ENCODE data around the gene RPS25. TPM values are rescaled to one million over a fixed set of nuclear protein-coding genes. Genes with fewer than 3 reads are reported as not detected.

The RPS25 gene
- total and polyA plus RNA-seq, 4 donors = 228 to 499 (median 385) TPM

DNA sequence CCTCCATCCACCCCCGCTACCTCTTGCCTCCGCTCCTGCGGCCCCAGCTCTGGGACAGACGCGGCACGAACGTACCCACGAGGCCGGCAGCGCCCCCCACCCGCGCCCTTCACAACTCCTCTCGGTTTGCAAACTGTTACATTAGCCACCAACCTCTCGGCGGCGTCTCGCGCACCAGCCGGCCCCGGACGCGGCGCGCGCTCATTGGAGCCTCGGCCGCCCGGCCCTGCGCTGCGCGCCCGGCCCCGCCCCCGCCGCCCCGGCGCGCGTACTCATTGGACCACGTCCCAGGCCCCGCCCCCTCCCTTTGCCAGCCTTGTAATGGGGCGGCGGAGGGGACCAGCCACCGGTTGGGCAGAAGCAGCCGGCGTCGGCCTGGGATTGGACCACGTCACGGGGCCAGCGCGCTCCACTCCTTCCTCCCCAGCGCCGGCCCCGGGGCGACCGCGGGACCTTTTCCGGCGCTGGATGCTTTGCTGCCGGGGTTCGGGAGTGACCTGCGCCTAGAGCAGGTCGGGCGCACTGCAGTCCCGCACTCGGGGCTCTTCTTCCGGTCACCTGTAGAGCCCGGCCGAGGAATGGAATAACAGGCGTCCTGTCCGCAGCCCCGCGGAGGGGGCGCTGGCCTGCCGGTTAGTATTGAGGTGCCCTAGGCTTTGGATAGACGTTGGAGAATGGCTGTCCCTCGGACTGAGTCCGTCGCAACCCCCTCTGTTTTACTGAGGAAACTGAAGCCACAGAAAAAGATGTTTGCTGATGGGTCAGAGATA is 39.0 kb upstream of the RPS25 start, which contains the start of gene HYOU1 (continued):
- TF ChIP-seq EGR1 (IDR thresholded peaks at IDR 0.05; ENCODE audit: low read depth in 2 of 2) (peak in 1 of 2 donors; percentile 28), GABPA (IDR thresholded peaks at IDR 0.05 in 1 of 2, conservative IDR thresholded peaks at IDR 0.05 in 1 of 2) (peak in 1 of 2 donors; percentile 87), SP1 (IDR thresholded peaks at IDR 0.05) (peak; percentile 82), FOXA1 (IDR thresholded peaks at IDR 0.05) (no peak), YY1 (IDR thresholded peaks at IDR 0.05) (peak; percentile 82), TAF1 (conservative IDR thresholded peaks at IDR 0.05) (peak; percentile 68)
- TF ChIP-seq, protein P1, sequence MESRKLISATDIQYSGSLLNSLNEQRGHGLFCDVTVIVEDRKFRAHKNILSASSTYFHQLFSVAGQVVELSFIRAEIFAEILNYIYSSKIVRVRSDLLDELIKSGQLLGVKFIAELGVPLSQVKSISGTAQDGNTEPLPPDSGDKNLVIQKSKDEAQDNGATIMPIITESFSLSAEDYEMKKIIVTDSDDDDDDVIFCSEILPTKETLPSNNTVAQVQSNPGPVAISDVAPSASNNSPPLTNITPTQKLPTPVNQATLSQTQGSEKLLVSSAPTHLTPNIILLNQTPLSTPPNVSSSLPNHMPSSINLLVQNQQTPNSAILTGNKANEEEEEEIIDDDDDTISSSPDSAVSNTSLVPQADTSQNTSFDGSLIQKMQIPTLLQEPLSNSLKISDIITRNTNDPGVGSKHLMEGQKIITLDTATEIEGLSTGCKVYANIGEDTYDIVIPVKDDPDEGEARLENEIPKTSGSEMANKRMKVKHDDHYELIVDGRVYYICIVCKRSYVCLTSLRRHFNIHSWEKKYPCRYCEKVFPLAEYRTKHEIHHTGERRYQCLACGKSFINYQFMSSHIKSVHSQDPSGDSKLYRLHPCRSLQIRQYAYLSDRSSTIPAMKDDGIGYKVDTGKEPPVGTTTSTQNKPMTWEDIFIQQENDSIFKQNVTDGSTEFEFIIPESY (IDR thresholded peaks at IDR 0.05) = no peak
- TF ChIP-seq, protein P2, sequence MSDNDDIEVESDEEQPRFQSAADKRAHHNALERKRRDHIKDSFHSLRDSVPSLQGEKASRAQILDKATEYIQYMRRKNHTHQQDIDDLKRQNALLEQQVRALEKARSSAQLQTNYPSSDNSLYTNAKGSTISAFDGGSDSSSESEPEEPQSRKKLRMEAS (IDR thresholded peaks at IDR 0.05) = no peak

DNA sequence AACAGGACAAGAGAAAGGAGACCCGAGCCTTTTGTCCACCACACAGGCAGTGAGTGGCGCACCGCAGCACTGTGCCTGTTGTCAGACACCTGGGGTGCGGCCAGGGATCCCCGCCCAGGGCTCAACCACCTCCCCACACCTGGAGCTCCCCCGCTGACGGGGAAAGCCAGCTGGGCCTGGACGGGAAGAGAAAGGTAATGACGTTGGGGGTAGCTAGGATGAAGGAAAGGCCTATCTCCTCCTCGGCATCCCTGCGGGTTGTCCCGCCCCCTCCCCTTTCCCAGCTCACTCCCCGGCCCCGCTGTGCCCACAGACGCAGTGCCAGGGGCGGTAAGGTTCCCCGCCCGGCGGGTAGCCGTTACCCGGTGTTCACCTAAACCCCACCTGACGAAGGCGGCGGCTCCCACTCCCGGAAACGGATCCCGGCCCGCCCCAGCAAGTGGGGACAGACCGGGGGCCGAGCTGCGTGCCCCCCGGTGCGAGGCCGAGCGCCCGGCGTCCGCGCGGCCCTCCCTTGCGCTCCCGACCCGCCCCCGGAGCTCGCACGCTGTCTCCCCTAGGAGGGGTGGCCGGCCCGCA is 38.4 kb upstream of the RPS25 start:
- Histone ChIP-seq H3K27ac (ENCODE audit: low read depth in 1 of 2, low read length in 2 of 2) (peak overlapping the region; percentile 79 to 81), H3K4me1 (ENCODE audit: control insufficient read depth in 4 of 4, insufficient read depth in 4 of 4, low read length in 3 of 4) (peaks cover 0 to 23% (median 16%) of the 10 kb centered on the region in 4 donors), H3K9me3 (ENCODE audit: control insufficient read depth in 4 of 4, low read length in 3 of 4) (no peaks in the 10 kb centered on the region), H3K4me3 (ENCODE audit: low read depth in 1 of 3, low read length in 3 of 3) (peak overlapping the region; percentile 88 to 94 (median 90)), H3K9ac (ENCODE audit: low read depth in 1 of 2, low read length in 2 of 2) (peak overlapping the region; percentile 39 to 75), H3K27me3 (ENCODE audit: control insufficient read depth in 4 of 4, insufficient read depth in 4 of 4, low read length in 3 of 4) (no peaks in the 10 kb centered on the region), H3K36me3 (ENCODE audit: control insufficient read depth in 4 of 4, insufficient read depth in 3 of 4, low read depth in 1 of 4, low read length in 3 of 4) (peaks cover 20 to 37% (median 32%) of the 10 kb centered on the region in 4 donors)
- TF ChIP-seq, protein P1 (IDR thresholded peaks at IDR 0.05) = no peak
- TF ChIP-seq RXRA (IDR thresholded peaks at IDR 0.05) (no peak), NR2F2 (IDR thresholded peaks at IDR 0.05) (no peak), YY1 (IDR thresholded peaks at IDR 0.05) (no peak), GABPA (IDR thresholded peaks at IDR 0.05 in 1 of 2, conservative IDR thresholded peaks at IDR 0.05 in 1 of 2) (no peak), RAD21 (IDR thresholded peaks at IDR 0.05) (no peak), FOXA1 (IDR thresholded peaks at IDR 0.05) (no peak), SP1 (IDR thresholded peaks at IDR 0.05) (no peak), HNF4A (conservative IDR thresholded peaks at IDR 0.05) (no peak), EGR1 (IDR thresholded peaks at IDR 0.05; ENCODE audit: low read depth in 2 of 2) (no peak), TAF1 (conservative IDR thresholded peaks at IDR 0.05) (no peak), HNF4G (IDR thresholded peaks at IDR 0.05) (no peak), FOXA2 (IDR thresholded peaks at IDR 0.05) (no peak), JUND (IDR thresholded peaks at IDR 0.05) (no peak)
- TF ChIP-seq, protein P3, sequence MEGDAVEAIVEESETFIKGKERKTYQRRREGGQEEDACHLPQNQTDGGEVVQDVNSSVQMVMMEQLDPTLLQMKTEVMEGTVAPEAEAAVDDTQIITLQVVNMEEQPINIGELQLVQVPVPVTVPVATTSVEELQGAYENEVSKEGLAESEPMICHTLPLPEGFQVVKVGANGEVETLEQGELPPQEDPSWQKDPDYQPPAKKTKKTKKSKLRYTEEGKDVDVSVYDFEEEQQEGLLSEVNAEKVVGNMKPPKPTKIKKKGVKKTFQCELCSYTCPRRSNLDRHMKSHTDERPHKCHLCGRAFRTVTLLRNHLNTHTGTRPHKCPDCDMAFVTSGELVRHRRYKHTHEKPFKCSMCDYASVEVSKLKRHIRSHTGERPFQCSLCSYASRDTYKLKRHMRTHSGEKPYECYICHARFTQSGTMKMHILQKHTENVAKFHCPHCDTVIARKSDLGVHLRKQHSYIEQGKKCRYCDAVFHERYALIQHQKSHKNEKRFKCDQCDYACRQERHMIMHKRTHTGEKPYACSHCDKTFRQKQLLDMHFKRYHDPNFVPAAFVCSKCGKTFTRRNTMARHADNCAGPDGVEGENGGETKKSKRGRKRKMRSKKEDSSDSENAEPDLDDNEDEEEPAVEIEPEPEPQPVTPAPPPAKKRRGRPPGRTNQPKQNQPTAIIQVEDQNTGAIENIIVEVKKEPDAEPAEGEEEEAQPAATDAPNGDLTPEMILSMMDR (IDR thresholded peaks at IDR 0.05; ENCODE audit: low read depth, low read length, missing input control) = no peak
- TF ChIP-seq, protein P4, sequence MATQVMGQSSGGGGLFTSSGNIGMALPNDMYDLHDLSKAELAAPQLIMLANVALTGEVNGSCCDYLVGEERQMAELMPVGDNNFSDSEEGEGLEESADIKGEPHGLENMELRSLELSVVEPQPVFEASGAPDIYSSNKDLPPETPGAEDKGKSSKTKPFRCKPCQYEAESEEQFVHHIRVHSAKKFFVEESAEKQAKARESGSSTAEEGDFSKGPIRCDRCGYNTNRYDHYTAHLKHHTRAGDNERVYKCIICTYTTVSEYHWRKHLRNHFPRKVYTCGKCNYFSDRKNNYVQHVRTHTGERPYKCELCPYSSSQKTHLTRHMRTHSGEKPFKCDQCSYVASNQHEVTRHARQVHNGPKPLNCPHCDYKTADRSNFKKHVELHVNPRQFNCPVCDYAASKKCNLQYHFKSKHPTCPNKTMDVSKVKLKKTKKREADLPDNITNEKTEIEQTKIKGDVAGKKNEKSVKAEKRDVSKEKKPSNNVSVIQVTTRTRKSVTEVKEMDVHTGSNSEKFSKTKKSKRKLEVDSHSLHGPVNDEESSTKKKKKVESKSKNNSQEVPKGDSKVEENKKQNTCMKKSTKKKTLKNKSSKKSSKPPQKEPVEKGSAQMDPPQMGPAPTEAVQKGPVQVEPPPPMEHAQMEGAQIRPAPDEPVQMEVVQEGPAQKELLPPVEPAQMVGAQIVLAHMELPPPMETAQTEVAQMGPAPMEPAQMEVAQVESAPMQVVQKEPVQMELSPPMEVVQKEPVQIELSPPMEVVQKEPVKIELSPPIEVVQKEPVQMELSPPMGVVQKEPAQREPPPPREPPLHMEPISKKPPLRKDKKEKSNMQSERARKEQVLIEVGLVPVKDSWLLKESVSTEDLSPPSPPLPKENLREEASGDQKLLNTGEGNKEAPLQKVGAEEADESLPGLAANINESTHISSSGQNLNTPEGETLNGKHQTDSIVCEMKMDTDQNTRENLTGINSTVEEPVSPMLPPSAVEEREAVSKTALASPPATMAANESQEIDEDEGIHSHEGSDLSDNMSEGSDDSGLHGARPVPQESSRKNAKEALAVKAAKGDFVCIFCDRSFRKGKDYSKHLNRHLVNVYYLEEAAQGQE (IDR thresholded peaks at IDR 0.05) = no peak
- TF ChIP-seq, protein P5, sequence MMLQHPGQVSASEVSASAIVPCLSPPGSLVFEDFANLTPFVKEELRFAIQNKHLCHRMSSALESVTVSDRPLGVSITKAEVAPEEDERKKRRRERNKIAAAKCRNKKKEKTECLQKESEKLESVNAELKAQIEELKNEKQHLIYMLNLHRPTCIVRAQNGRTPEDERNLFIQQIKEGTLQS (IDR thresholded peaks at IDR 0.05) = no peak
- TF ChIP-seq, protein P2 (IDR thresholded peaks at IDR 0.05) = no peak
- DNase-seq (ENCODE audit: low spot score) = peak; percentile 49
- 1% methylated on average over 48 of the region's 48 CpGs for WGBS
